GM23338 (cell line): Measurements from ENCODE around the gene ARHGAP19.

Experiments used
- CTCF ChIP-seq, 2 experiments: fragments of 200-600 bp in 1 of 2; sonication (generic) in 1 of 2; conservative IDR thresholded peaks; 2 replicates each; pipeline versions ENCODE4 v1.5.1 to v1.6.1; 2016 to 2017; ENCODE audit warnings: antibody characterized with exemption in 2 of 2, low read depth in 2 of 2, mild to moderate bottlenecking in 2 of 2, moderate library complexity in 1 of 2
- EZH2 ChIP-seq: fragments of 200-600 bp; sonication (generic); IDR thresholded peaks from one replicate; pipeline ENCODE4 v1.8.0; 2017; ENCODE audit warnings: antibody characterized with exemption, mild to moderate bottlenecking, low read depth; ENCODE audit not compliant: unreplicated experiment
- EZH2phosphoT487 ChIP-seq: fragments of 200-600 bp; sonication (generic); IDR thresholded peaks from one replicate; pipeline ENCODE4 v1.8.1; 2018; ENCODE audit warnings: antibody characterized with exemption; ENCODE audit not compliant: unreplicated experiment
- REST ChIP-seq: IDR thresholded peaks from one replicate; pipeline ENCODE4 v1.6.1; 2018; ENCODE audit warnings: antibody characterized with exemption; ENCODE audit not compliant: unreplicated experiment
- STAT1 ChIP-seq: IDR thresholded peaks from one replicate; pipeline ENCODE4 v1.6.1; 2016; ENCODE audit warnings: antibody characterized with exemption; ENCODE audit not compliant: unreplicated experiment

- TF ChIP-seq STAT1 (no peak), EZH2phosphoT487 (no peak), EZH2 (no peak), CTCF (conservative IDR thresholded peaks at IDR 0.05; ENCODE audit: low read depth in 2 of 2) (no peak), REST (no peak)
Measured at GRCh38 chr10:97280783-97281182, 11.7 kb downstream of the ARHGAP19 start.
